ENCODE results near the gene PAM. TPM values are rescaled to one million over a fixed set of nuclear protein-coding genes. Genes with fewer than 3 reads are reported as not detected.

The PAM gene
- total and polyA plus RNA-seq, 3 donors from 2014 or later = 65.5 to 92.5 (median 77.5) TPM

DNA sequence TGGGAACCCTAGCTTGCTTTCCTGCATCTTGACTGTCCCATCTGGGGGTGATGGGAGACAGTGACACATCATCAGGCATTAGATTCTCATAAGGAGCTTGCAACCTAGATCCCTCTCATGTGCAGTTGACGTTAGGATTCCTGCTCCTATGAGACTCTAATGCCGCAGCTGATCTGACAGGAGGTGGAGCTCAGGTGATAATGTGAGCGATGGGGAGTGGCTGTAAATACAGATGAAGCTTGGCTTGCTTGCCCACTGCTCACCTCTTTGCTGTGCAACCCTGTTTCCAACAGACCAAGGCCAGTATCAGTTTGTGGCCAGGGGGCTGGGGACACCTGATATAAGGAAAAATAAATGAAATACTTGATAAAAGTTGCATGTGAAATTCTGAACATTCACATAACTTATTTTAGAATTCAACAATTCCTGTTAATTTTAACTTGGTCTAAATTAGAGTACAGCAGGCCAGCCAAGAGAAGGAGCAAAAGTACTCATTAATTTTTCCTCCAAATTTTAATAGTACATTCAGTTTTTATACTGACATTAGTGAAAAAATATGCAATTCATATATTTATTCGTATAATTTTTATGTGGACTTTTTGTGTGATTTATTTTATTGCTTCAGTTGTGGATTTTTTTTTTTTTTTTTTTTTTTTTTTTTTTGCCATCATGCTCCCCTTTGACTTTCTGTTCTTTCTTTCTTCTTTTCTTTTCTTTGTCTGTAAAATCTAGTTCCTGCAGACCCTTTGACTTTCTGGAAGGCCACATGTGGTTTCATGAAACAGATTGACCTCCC is 11.4 kb downstream of the PAM start:
- TF ChIP-seq POLR2A (IDR thresholded peaks at IDR 0.05) = no peak
- TF ChIP-seq, protein P1, sequence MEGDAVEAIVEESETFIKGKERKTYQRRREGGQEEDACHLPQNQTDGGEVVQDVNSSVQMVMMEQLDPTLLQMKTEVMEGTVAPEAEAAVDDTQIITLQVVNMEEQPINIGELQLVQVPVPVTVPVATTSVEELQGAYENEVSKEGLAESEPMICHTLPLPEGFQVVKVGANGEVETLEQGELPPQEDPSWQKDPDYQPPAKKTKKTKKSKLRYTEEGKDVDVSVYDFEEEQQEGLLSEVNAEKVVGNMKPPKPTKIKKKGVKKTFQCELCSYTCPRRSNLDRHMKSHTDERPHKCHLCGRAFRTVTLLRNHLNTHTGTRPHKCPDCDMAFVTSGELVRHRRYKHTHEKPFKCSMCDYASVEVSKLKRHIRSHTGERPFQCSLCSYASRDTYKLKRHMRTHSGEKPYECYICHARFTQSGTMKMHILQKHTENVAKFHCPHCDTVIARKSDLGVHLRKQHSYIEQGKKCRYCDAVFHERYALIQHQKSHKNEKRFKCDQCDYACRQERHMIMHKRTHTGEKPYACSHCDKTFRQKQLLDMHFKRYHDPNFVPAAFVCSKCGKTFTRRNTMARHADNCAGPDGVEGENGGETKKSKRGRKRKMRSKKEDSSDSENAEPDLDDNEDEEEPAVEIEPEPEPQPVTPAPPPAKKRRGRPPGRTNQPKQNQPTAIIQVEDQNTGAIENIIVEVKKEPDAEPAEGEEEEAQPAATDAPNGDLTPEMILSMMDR (IDR thresholded peaks at IDR 0.05) = no peak
- intact Hi-C loops (cut with DNase I; ENCODE audit: low total_unique reads) = no loop called here
- Histone ChIP-seq H3K9me3 (no peaks in the 10 kb centered on the region), H3K27me3 (no peaks in the 10 kb centered on the region), H3K36me3 (ENCODE audit: low read depth, missing control alignments) (no peaks in the 10 kb centered on the region), H3K4me3 (no peak overlapping the region), H3K27ac (no peak overlapping the region), H3K4me1 (no peaks in the 10 kb centered on the region)
- no peak for DNase-seq
- 79 to 83% methylated on average over 4 of the region's 4 CpGs for WGBS, 2 donors

DNA sequence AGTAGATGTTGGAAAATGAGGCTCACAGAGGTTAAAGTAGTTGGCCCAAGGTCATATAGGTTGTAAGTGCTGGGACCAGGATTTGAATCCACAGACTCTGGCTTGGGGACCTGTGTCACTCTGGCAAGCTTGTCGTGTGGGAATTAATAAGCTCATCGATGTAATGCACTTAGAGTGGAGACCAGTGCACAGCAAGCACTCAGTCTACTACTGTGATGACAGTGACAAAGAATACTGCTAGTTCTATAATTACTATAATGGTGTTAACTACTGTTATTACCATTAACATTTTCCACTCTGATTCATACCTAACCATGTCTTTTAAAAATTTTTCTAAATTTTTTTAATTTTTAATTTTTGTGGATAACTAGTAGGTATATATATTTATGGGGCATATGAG is 12.8 kb downstream of the PAM start:
- WGBS, 2 donors = 81 to 94% methylated on average over 2 of the region's 2 CpGs
- DNase-seq = no peak
- intact Hi-C loops (cut with DNase I; ENCODE audit: low total_unique reads) = no loop called here
- Histone ChIP-seq H3K4me3 (no peak overlapping the region), H3K4me1 (no peaks in the 10 kb centered on the region), H3K36me3 (ENCODE audit: low read depth, missing control alignments) (no peaks in the 10 kb centered on the region), H3K27me3 (no peaks in the 10 kb centered on the region), H3K9me3 (no peaks in the 10 kb centered on the region), H3K27ac (no peak overlapping the region)
- TF ChIP-seq, protein P1 (IDR thresholded peaks at IDR 0.05) = no peak
- no peak for TF ChIP-seq POLR2A (IDR thresholded peaks at IDR 0.05)

- 93% methylated on average over 3 of the region's 3 CpGs for WGBS, 2 donors
- no peaks in the 10 kb centered on the region for H3K36me3 ChIP-seq (ENCODE audit: low read depth, missing control alignments)
- H3K27me3 ChIP-seq = no peaks in the 10 kb centered on the region
- H3K9me3 ChIP-seq = no peaks in the 10 kb centered on the region
- DNase-seq = no peak
- H3K4me1 ChIP-seq = no peaks in the 10 kb centered on the region
- intact Hi-C loops (cut with DNase I; ENCODE audit: low total_unique reads) = no loop called here
- H3K27ac ChIP-seq = no peak overlapping the region
- no peak overlapping the region for H3K4me3 ChIP-seq
- no peak for TF ChIP-seq POLR2A (IDR thresholded peaks at IDR 0.05)
- TF ChIP-seq, protein P1 (IDR thresholded peaks at IDR 0.05) = no peak
Observed at GRCh38 chr5:102770803-102771202, 15.7 kb downstream of the PAM start.

GRCh38 chr5:102771435-102771834 is 16.3 kb downstream of the PAM start:
- no peak for DNase-seq
- Histone ChIP-seq H3K27ac (no peak overlapping the region), H3K9me3 (no peaks in the 10 kb centered on the region), H3K4me3 (no peak overlapping the region), H3K4me1 (no peaks in the 10 kb centered on the region), H3K36me3 (ENCODE audit: low read depth, missing control alignments) (no peaks in the 10 kb centered on the region), H3K27me3 (no peaks in the 10 kb centered on the region)
- intact Hi-C loops (cut with DNase I; ENCODE audit: low total_unique reads) = no loop called here
- TF ChIP-seq POLR2A (IDR thresholded peaks at IDR 0.05) = no peak
- TF ChIP-seq, protein P1 (IDR thresholded peaks at IDR 0.05) = no peak

GRCh38 chr5:102772273-102772672 is 17.2 kb downstream of the PAM start:
- intact Hi-C loops (cut with DNase I; ENCODE audit: low total_unique reads) = no loop called here
- Histone ChIP-seq H3K4me3 (no peak overlapping the region), H3K36me3 (ENCODE audit: low read depth, missing control alignments) (no peaks in the 10 kb centered on the region), H3K4me1 (no peaks in the 10 kb centered on the region), H3K27me3 (no peaks in the 10 kb centered on the region), H3K9me3 (no peaks in the 10 kb centered on the region), H3K27ac (no peak overlapping the region)
- TF ChIP-seq POLR2A (IDR thresholded peaks at IDR 0.05) = no peak
- TF ChIP-seq, protein P1 (IDR thresholded peaks at IDR 0.05) = no peak
- no peak for DNase-seq
- 96 to 100% methylated on average over 1 of the region's 1 CpG for WGBS, 2 donors

Measured in testis (tissue), 3 donors.